Skeletal muscle tissue (tissue), 4 donors: ENCODE measurements around the gene GLIS1. TPM values are rescaled to one million over a fixed set of nuclear protein-coding genes. Genes with fewer than 3 reads are reported as not detected.

Experiments used
- H3K27ac ChIP-seq: one replicate; pipeline ENCODE4 v1.7.0; 2013; ENCODE audit warnings: mild to moderate bottlenecking, low read depth, low read length, inconsistent platforms
- H3K27me3 ChIP-seq, 3 donors: one replicate each; pipeline ENCODE4 v1.7.0; 2013; ENCODE audit warnings: low read length in 3 of 3; ENCODE audit not compliant: control insufficient read depth in 3 of 3, insufficient read depth in 3 of 3
- H3K36me3 ChIP-seq, 3 donors: one replicate each; pipeline ENCODE4 v1.7.0; 2013; ENCODE audit warnings: low read length in 3 of 3; ENCODE audit not compliant: control insufficient read depth in 3 of 3, insufficient read depth in 3 of 3
- H3K4me1 ChIP-seq, 3 donors: one replicate each; pipeline ENCODE4 v1.7.0; 2013; ENCODE audit warnings: low read length in 3 of 3, mild to moderate bottlenecking in 3 of 3; ENCODE audit not compliant: control insufficient read depth in 3 of 3, insufficient read depth in 3 of 3
- H3K4me3 ChIP-seq, 3 donors: one replicate each; pipeline ENCODE4 v1.7.0; 2013; ENCODE audit warnings: low read length in 3 of 3
- H3K9ac ChIP-seq, 3 donors: one replicate each; pipeline ENCODE4 v1.7.0; 2013; ENCODE audit warnings: low read length in 3 of 3, mild to moderate bottlenecking in 3 of 3, moderate library complexity in 2 of 3, low read depth in 1 of 3
- H3K9me3 ChIP-seq, 3 donors: one replicate each; pipeline ENCODE4 v1.7.0; 2013; ENCODE audit warnings: low read length in 3 of 3; ENCODE audit not compliant: control insufficient read depth in 3 of 3
- total RNA-seq: library from RNA; depleted of rRNA; stranded (reverse); fragments of >200 nt; gene quantifications from one replicate; pipeline ENCODE4 v1.2.3, GENCODE V29; 2014
- donor health status: Osteomylitis.

GLIS1 gene
- total RNA-seq, 1 donor from 2014 or later, result not detected

DNA sequence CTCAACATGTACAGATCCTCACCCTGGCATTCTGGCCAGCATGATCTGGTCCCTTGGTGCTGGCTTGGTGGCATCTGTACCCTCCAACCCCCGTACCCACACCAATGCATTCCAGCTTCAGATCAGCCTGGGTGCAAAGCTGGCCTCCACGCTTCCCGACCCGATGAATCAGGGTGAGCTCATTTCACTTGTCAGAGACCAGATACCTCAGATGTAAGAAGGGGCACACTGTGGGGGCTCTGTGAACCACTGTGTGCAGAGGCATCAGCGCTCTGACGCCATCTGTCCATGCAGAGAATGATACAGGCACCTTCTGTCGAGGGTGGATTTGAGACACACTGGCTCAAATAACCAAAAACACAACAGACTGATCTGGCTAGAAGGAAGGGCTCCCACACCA, 203.1 kb downstream of the GLIS1 start:
- H3K27me3 ChIP-seq, result peaks cover 0 to 2% (median 0%) of the 10 kb centered on the region in 3 donors
- no peak overlapping the region for H3K9ac ChIP-seq
- no peak overlapping the region for H3K4me3 ChIP-seq
- H3K36me3 ChIP-seq, result no peaks in the 10 kb centered on the region
- no peak overlapping the region for H3K27ac ChIP-seq
- H3K9me3 ChIP-seq, result no peaks in the 10 kb centered on the region
- peaks cover 0 to 3% (median 0%) of the 10 kb centered on the region in 3 donors for H3K4me1 ChIP-seq

- Histone ChIP-seq H3K27ac (no peak overlapping the region), H3K9ac (no peak overlapping the region), H3K4me1 (no peaks in the 10 kb centered on the region), H3K9me3 (no peaks in the 10 kb centered on the region), H3K4me3 (no peak overlapping the region), H3K36me3 (no peaks in the 10 kb centered on the region), H3K27me3 (peaks cover 0 to 2% (median 0%) of the 10 kb centered on the region in 3 donors)
These were observed 203.7 kb downstream of the GLIS1 start for GRCh38 chr1:53535226-53535625.

DNA sequence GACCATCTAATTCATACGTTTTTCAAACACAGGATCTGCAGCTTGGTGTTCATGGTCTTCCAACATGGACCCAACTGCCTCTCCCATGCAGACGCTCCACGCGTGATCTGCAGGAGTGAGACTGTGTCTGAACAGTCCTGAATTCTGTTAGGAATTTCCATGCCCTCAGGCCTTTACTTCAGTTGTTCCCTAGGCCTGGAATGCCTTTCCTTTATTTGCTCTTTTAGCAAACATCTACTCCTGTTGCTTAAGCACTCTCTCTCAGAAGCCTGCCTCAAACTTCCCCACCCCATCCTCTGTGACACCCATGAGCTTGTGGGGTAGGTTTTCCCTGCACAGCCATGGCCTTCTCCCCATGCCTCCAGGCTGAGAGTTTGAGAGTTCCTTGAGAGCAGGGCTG, 206.1 kb downstream of the GLIS1 start:
- H3K9ac ChIP-seq, result no peak overlapping the region
- H3K4me3 ChIP-seq, result no peak overlapping the region
- no peaks in the 10 kb centered on the region for H3K36me3 ChIP-seq
- H3K9me3 ChIP-seq, result no peaks in the 10 kb centered on the region
- no peak overlapping the region for H3K27ac ChIP-seq
- H3K4me1 ChIP-seq, result no peaks in the 10 kb centered on the region
- H3K27me3 ChIP-seq, result peaks cover 0 to 6% (median 0%) of the 10 kb centered on the region in 3 donors

GRCh38 chr1:53532377-53532776, 206.6 kb downstream of the GLIS1 start:
- no peak overlapping the region for H3K4me3 ChIP-seq
- no peak overlapping the region for H3K27ac ChIP-seq
- H3K4me1 ChIP-seq, result peaks cover 0 to under 1% (median under 1%) of the 10 kb centered on the region in 3 donors
- H3K36me3 ChIP-seq, result no peaks in the 10 kb centered on the region
- H3K9ac ChIP-seq, result no peak overlapping the region
- H3K9me3 ChIP-seq, result no peaks in the 10 kb centered on the region
- peaks cover 0 to 11% (median 0%) of the 10 kb centered on the region in 3 donors for H3K27me3 ChIP-seq

GRCh38 chr1:53530550-53530949, 208.4 kb downstream of the GLIS1 start:
- no peaks in the 10 kb centered on the region for H3K36me3 ChIP-seq
- H3K27ac ChIP-seq, result no peak overlapping the region
- no peak overlapping the region for H3K4me3 ChIP-seq
- no peaks in the 10 kb centered on the region for H3K9me3 ChIP-seq
- peaks cover 6 to 14% (median 13%) of the 10 kb centered on the region in 3 donors for H3K4me1 ChIP-seq
- H3K27me3 ChIP-seq, result peaks cover 0 to 11% (median 4%) of the 10 kb centered on the region in 3 donors
- no peak overlapping the region for H3K9ac ChIP-seq

- Histone ChIP-seq H3K9me3 (no peaks in the 10 kb centered on the region), H3K36me3 (no peaks in the 10 kb centered on the region), H3K27me3 (peaks cover 0 to 11% (median 4%) of the 10 kb centered on the region in 3 donors), H3K27ac (no peak overlapping the region), H3K4me1 (peaks cover 12 to 20% (median 19%) of the 10 kb centered on the region in 3 donors), H3K9ac (no peak overlapping the region), H3K4me3 (no peak overlapping the region)
These were observed 209.4 kb downstream of the GLIS1 start for GRCh38 chr1:53529555-53529954.

DNA sequence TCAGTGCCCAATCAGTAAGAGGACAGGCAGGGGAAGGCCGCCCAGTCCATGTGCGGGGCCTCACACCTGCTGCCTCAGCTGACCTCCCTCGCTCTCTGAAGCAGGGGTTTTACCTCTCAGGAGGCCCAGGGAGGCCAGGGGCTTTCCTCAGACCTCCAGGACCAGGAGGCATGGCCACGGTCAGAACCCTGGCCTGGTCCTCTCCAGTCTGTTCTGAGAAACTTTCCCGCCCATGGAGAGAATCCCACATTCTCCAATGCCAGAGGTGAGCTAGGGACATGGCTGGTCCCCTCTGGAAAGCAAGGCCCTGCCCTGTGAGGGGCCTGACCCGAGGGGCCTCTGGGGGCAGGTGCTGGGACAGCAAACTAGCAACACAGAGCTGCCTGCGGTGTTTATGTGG, 211.6 kb downstream of the GLIS1 start:
- Histone ChIP-seq H3K9me3 (no peaks in the 10 kb centered on the region), H3K9ac (no peak overlapping the region), H3K36me3 (no peaks in the 10 kb centered on the region), H3K27ac (no peak overlapping the region), H3K4me1 (peaks cover 12 to 24% (median 20%) of the 10 kb centered on the region in 3 donors), H3K4me3 (no peak overlapping the region), H3K27me3 (peaks cover 0 to 11% (median 4%) of the 10 kb centered on the region in 3 donors)

DNA sequence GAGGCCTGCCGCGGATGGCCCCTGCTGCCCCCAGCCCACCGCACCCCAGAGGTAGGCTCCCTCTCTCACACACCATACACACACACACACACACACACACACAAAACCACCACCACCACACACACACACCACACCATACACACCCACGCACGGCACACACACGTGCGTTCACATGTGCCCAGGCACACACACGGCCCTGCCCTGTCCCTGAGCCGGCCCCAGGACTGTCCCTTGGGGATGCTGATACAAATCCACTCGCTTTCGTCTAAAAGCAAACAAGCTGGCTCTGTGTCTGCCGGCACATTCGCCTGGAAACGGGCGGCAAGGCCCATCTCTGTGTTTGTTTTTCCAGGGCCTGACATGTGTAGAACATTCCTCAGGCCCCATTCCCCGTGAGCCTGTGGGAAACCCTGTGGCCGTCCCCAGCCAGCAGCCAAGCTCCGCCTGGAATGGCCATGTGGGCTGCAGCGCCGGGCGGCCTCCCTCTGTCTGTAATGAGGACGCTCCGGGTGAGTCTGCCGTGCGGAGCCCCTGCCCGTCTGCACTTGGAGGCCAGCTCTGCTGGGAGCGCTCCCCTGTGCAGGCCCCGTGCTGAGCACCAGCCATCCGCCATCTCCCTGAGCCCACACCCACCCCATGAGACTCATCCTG, 212.4 kb downstream of the GLIS1 start:
- no peaks in the 10 kb centered on the region for H3K36me3 ChIP-seq
- H3K9ac ChIP-seq, result no peak overlapping the region
- no peak overlapping the region for H3K4me3 ChIP-seq
- no peaks in the 10 kb centered on the region for H3K9me3 ChIP-seq
- no peak overlapping the region for H3K27ac ChIP-seq
- H3K4me1 ChIP-seq, result peaks cover 19 to 31% (median 23%) of the 10 kb centered on the region in 3 donors
- peaks cover 0 to 11% (median 4%) of the 10 kb centered on the region in 3 donors for H3K27me3 ChIP-seq

DNA sequence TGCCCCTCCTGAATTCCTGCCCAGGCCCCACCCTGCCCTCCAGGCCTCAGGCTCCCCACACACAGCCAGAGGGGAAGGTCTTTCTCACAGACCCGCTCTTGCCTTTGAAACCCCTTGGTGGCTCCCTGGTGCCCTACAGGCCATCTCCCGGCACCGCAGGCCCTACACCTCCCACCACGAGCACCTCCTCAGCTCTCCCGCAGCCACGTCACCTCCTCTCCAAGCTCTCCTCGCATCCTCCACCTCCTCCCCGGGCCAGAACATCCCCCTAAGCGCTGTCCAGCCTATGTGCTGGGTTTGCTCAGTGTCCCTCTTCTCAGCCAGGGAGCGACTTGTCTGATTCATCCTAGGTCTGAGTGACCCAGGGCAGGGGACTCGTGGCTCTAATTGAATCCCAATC, 213.4 kb downstream of the GLIS1 start:
- H3K27ac ChIP-seq, result no peak overlapping the region

GRCh38 chr1:53524428-53525375, 214.3 kb downstream of the GLIS1 start:
- Histone ChIP-seq H3K36me3 (no peaks in the 10 kb centered on the region), H3K27ac (no peak overlapping the region), H3K9me3 (no peaks in the 10 kb centered on the region), H3K27me3 (peaks cover 0 to 11% (median 4%) of the 10 kb centered on the region in 3 donors), H3K9ac (no peak overlapping the region), H3K4me1 (peaks cover 24 to 44% (median 32%) of the 10 kb centered on the region in 3 donors), H3K4me3 (no peak overlapping the region)

More for the DNA sequence above, 213.4 kb downstream of the GLIS1 start:
- H3K27me3 ChIP-seq, result peaks cover 0 to 11% (median 4%) of the 10 kb centered on the region in 3 donors
- H3K4me1 ChIP-seq, result peaks cover 21 to 37% (median 25%) of the 10 kb centered on the region in 3 donors
- no peaks in the 10 kb centered on the region for H3K9me3 ChIP-seq
- H3K9ac ChIP-seq, result no peak overlapping the region
- H3K36me3 ChIP-seq, result no peaks in the 10 kb centered on the region
- H3K4me3 ChIP-seq, result no peak overlapping the region
